Left ventricle myocardium superior (tissue), 1 donor: ENCODE measurements around the gene PGS1. TPM values are rescaled to one million over a fixed set of nuclear protein-coding genes. Genes with fewer than 3 reads are reported as not detected.
A peak's percentile ranks its signal among the peaks of the same experiment; 100 is the strongest.

Experiments used
- ATAC-seq: fragments of 200-7000 bp; cut with Tn5 transposase; one replicate; pipeline ENCODE4 v1.9.1; 2020; ENCODE audit warnings: mild to moderate bottlenecking, moderate library complexity
- DNase-seq: peaks from one replicate; pipeline ENCODE4 v3.0.0-alpha.2; 2020
- intact Hi-C: fragments of 100-400 bp; cut with micrococcal nuclease; formaldehyde crosslinking; loops from one replicate; pipeline ENCODE4 v1.11.0; 2022
- total RNA-seq: library from RNA; stranded (reverse); fragmentation: NEBNext Ultra II Directional; extraction: Animal tissue kit (Norgen Biotek cat#: 25700); gene quantifications from one replicate; pipeline ENCODE4 v1.2.1, GENCODE V29; 2021
- donor health status: DM: no; HTN: yes; CAD: no; lungs with severe emphysema.

The PGS1 gene
- total RNA-seq, 1 donor from 2014 or later, result 18.3 TPM

GRCh38 chr17:78419970-78420815 is 41.7 kb downstream of the PGS1 start:
- DNase-seq, result peak; percentile 59
- ATAC-seq, result peak; percentile 37
- intact Hi-C loops, result loop anchor here (5.0 to 10.0 kb wide), 2 partner anchors 38 to 125 kb away; no protein-coding TSS in a partner anchor

GRCh38 chr17:78421084-78421533 is 42.7 kb downstream of the PGS1 start:
- ATAC-seq, result no peak

GRCh38 chr17:78421534-78422266 is 43.3 kb downstream of the PGS1 start:
- DNase-seq, result peak; percentile 84
- ATAC-seq, result peak; percentile 77
- intact Hi-C loops, result loop anchor here (10.0 kb wide), 1 partner anchor 127 kb away; no protein-coding TSS in a partner anchor

More at GRCh38 chr17:78421084-78421533, 42.7 kb downstream of the PGS1 start:
- no peak for DNase-seq
- intact Hi-C loops, result loop anchor here (10.0 kb wide), 1 partner anchor 126 kb away; no protein-coding TSS in a partner anchor

- DNase-seq (no peak), ATAC-seq (no peak)
- intact Hi-C loops, result loop anchor here (10.0 kb wide), 1 partner anchor 127 kb away; no protein-coding TSS in a partner anchor
Measured at GRCh38 chr17:78422267-78422605, 43.8 kb downstream of the PGS1 start.

GRCh38 chr17:78422872-78423588 is 44.6 kb downstream of the PGS1 start:
- no peak for DNase-seq
- no peak for ATAC-seq
- intact Hi-C loops, result loop anchor here (10.0 kb wide), 1 partner anchor 128 kb away; no protein-coding TSS in a partner anchor

- no peak for DNase-seq
- no peak for ATAC-seq
- intact Hi-C loops, result loop anchor here (10.0 kb wide), 1 partner anchor 129 kb away; no protein-coding TSS in a partner anchor
Measured at GRCh38 chr17:78423961-78424675, 45.7 kb downstream of the PGS1 start.

GRCh38 chr17:78425429-78425828 is 47.0 kb downstream of the PGS1 start:
- DNase-seq, result peak; percentile 62
- intact Hi-C loops, result loop anchor here (10.0 kb wide), 1 partner anchor 131 kb away; no protein-coding TSS in a partner anchor

GRCh38 chr17:78426293-78426879 is 47.9 kb downstream of the PGS1 start:
- intact Hi-C loops, result loop anchor here (10.0 kb wide), 1 partner anchor 132 kb away; no protein-coding TSS in a partner anchor
- no peak for ATAC-seq

More at GRCh38 chr17:78425429-78425828, 47.0 kb downstream of the PGS1 start:
- no peak for ATAC-seq

GRCh38 chr17:78427140-78427539 is 48.7 kb downstream of the PGS1 start:
- ATAC-seq (no peak), DNase-seq (no peak)
- intact Hi-C loops, result loop anchor here (10.0 kb wide), 1 partner anchor 132 kb away; no protein-coding TSS in a partner anchor

More at GRCh38 chr17:78426293-78426879, 47.9 kb downstream of the PGS1 start:
- DNase-seq, result no peak

- ATAC-seq, result no peak
- intact Hi-C loops, result loop anchor here (10.0 kb wide), 1 partner anchor 133 kb away; no protein-coding TSS in a partner anchor
- no peak for DNase-seq
Measured at GRCh38 chr17:78428025-78428575, 49.7 kb downstream of the PGS1 start.

- intact Hi-C loops, result loop anchor here (10.0 kb wide), 1 partner anchor 134 kb away; no protein-coding TSS in a partner anchor
- ATAC-seq (no peak), DNase-seq (no peak)
Measured at GRCh38 chr17:78428836-78429617, 50.6 kb downstream of the PGS1 start.

- intact Hi-C loops, result loop anchor here (10.0 kb wide), 1 partner anchor 135 kb away; no protein-coding TSS in a partner anchor
- DNase-seq, result no peak
- ATAC-seq, result no peak
Measured at GRCh38 chr17:78429618-78429995, 51.2 kb downstream of the PGS1 start.

- ATAC-seq (no peak), DNase-seq (no peak)
- intact Hi-C loops, result no loop called here
Measured at GRCh38 chr17:78430892-78431691, 52.6 kb downstream of the PGS1 start.

- DNase-seq (no peak), ATAC-seq (no peak)
- intact Hi-C loops, result no loop called here
Measured at GRCh38 chr17:78431692-78431958, 53.2 kb downstream of the PGS1 start.

GRCh38 chr17:78432226-78433012 is 54.0 kb downstream of the PGS1 start:
- ATAC-seq (peak; percentile 42), DNase-seq (peak; percentile 56)

More at GRCh38 chr17:78432226-78433012, 54.0 kb downstream of the PGS1 start:
- intact Hi-C loops, result no loop called here
